Stimulated activated effector memory CD8-positive, alpha-beta T cell treated with anti-CD3 and anti-CD28 coated beads, Interleukin-12 subunit alpha, Interleukin-12 subunit beta, amount 100 ng/mL, for 72 hours (primary cell): ENCODE measurements around the gene PGS1.

Experiments used
- ATAC-seq: fragments of 150-1000 bp; cut with Tn5 transposase; 2 replicates; pipeline ENCODE4 v1.10.0; 2021
- DNase-seq, 2 donors: peaks; one replicate each; pipeline ENCODE4 v3.0.0; 2021 to 2022; ENCODE audit warnings: low spot score in 2 of 2
- H3K27ac Mint-ChIP-seq: one replicate; pipeline ENCODE4 v1.8.0; 2022; ENCODE audit warnings: mild to moderate bottlenecking, mixed read lengths
- H3K36me3 Mint-ChIP-seq: one replicate; pipeline ENCODE4 v1.8.0; 2022; ENCODE audit warnings: mild to moderate bottlenecking, mixed read lengths
- H3K4me1 Mint-ChIP-seq: one replicate; pipeline ENCODE4 v1.8.0; 2022; ENCODE audit warnings: mixed read lengths
- H3K4me3 Mint-ChIP-seq: one replicate; pipeline ENCODE4 v1.8.0; 2022; ENCODE audit warnings: mild to moderate bottlenecking, mixed read lengths
- H3K9me3 Mint-ChIP-seq: one replicate; pipeline ENCODE4 v1.8.0; 2022; ENCODE audit warnings: mixed read lengths

The PGS1 gene

DNA sequence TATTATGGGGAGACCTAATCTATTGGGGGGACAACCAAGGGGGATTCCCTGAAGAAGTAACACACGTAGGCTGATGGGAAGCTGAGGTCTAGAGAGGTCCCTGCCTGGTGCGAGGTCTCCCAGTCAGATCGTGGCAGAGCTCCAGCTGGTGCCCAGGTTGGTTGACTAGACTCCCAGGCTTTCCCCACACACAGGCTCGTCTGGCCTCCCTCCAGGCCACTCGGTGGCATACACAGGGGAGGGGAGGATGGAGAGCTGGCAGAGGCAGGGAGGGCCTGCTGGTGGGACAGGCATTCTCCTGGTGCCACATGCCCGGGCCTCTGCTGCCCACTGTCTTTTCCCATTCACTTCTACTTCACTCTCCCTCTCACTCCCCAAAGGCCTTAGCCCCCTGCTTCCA is 10.1 kb upstream of the PGS1 start:
- H3K4me1 Mint-ChIP-seq = peaks cover 22% of the 10 kb centered on the region
- no peaks in the 10 kb centered on the region for H3K9me3 Mint-ChIP-seq
- ATAC-seq (no peak), DNase-seq (no peak)
- H3K36me3 Mint-ChIP-seq = no peaks in the 10 kb centered on the region
- H3K27ac Mint-ChIP-seq = no peak overlapping the region
- no peak overlapping the region for H3K4me3 Mint-ChIP-seq

DNA sequence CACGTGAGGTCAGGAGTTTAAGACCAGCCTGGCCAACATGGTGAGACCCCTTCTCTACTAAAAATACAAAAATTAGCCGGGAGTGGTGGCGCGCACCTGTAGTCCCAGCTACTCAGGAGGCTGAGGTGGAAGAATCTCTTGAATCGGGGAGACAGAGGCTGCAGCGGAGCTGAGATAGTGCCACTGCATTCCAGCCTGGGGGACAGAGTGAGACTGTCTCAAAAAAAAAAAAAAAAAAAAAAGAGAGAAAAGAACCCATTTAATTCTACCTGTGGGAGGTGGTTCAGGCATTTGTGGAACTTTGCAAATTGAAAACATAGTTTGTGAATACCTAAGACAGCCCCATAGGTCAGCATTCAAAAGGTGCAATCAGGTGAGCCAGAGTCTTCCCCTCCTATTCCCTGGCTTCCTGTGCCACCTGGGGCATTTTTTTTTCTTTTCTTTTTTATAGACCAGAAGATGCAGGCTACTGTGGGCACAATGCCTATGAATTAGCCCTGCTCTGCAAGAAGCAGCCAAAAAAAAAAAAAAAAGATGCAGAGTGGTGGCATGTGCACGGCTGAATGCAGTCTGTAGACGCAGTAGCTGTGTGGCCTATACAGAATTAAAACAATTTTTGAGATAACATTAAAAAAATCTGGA is 9.5 kb upstream of the PGS1 start:
- ATAC-seq = no peak
- Mint-ChIP-seq H3K9me3 (no peaks in the 10 kb centered on the region), H3K27ac (no peak overlapping the region), H3K4me1 (peaks cover 16% of the 10 kb centered on the region), H3K4me3 (no peak overlapping the region), H3K36me3 (no peaks in the 10 kb centered on the region)
- no peak for DNase-seq

- Mint-ChIP-seq H3K9me3 (no peaks in the 10 kb centered on the region), H3K4me3 (no peak overlapping the region), H3K4me1 (peaks cover 13% of the 10 kb centered on the region), H3K36me3 (no peaks in the 10 kb centered on the region), H3K27ac (no peak overlapping the region)
- ATAC-seq (no peak), DNase-seq (no peak)
These were observed 8.6 kb upstream of the PGS1 start for GRCh38 chr17:78369791-78370381.

GRCh38 chr17:78371056-78371455 is 7.4 kb upstream of the PGS1 start:
- H3K36me3 Mint-ChIP-seq = no peaks in the 10 kb centered on the region
- H3K9me3 Mint-ChIP-seq = no peaks in the 10 kb centered on the region
- DNase-seq (no peak), ATAC-seq (no peak)
- peaks cover 6% of the 10 kb centered on the region for H3K4me1 Mint-ChIP-seq
- no peak overlapping the region for H3K27ac Mint-ChIP-seq
- H3K4me3 Mint-ChIP-seq = no peak overlapping the region

GRCh38 chr17:78372841-78373240 is 5.6 kb upstream of the PGS1 start:
- H3K27ac Mint-ChIP-seq = peak overlapping the region; percentile 66
- no peaks in the 10 kb centered on the region for H3K36me3 Mint-ChIP-seq
- H3K4me3 Mint-ChIP-seq = no peak overlapping the region
- DNase-seq (no peak), ATAC-seq (no peak)
- no peaks in the 10 kb centered on the region for H3K9me3 Mint-ChIP-seq
- peaks cover 12% of the 10 kb centered on the region for H3K4me1 Mint-ChIP-seq

GRCh38 chr17:78374189-78374588 is 4.3 kb upstream of the PGS1 start:
- H3K27ac Mint-ChIP-seq = no peak overlapping the region
- peaks cover 5% of the 10 kb centered on the region for H3K36me3 Mint-ChIP-seq
- no peak for DNase-seq
- no peak for ATAC-seq
- peaks cover 17% of the 10 kb centered on the region for H3K4me1 Mint-ChIP-seq
- H3K4me3 Mint-ChIP-seq = no peak overlapping the region
- H3K9me3 Mint-ChIP-seq = no peaks in the 10 kb centered on the region

GRCh38 chr17:78374631-78375274 is 3.7 kb upstream of the PGS1 start:
- H3K9me3 Mint-ChIP-seq = no peaks in the 10 kb centered on the region
- H3K4me1 Mint-ChIP-seq = peaks cover 20% of the 10 kb centered on the region
- H3K36me3 Mint-ChIP-seq = peaks cover 9% of the 10 kb centered on the region
- no peak overlapping the region for H3K4me3 Mint-ChIP-seq
- H3K27ac Mint-ChIP-seq = no peak overlapping the region
- DNase-seq (no peak), ATAC-seq (no peak)

DNA sequence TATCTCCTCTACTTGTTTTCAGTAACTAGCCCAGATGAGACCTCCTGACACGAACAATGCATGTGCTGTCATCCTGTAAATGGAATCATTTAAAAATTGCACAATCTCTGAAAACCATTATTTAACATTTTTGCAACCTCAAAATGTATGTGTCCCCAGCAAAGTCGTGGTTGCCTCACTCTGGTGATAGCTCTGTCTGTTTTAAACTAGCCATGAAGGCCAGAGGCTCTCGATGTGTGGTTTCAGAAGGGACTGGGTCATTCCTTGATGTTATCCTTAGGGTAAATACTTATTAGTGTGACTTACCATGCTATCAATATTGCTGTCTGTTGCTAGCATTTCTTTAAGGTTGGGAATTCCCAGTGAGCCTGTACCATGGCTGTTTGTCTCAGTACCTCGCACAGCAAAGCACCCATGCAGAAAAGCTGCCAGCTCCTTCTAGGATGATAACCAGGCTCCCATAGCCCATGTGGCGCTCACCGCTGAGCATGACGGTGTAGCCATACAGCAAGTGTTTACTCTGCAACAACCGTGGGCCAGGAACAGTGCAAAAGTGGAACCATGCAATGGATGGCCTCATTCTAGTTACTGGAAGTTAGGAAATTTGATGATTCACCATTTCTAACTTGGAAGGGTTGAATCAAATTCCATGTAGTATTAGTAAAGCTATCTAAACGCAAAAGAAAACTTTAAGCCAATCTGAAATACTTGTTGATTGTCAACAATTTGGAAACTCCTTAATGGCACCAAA is 2.9 kb upstream of the PGS1 start:
- no peak for DNase-seq
- H3K9me3 Mint-ChIP-seq = no peaks in the 10 kb centered on the region
- H3K36me3 Mint-ChIP-seq = peaks cover 17% of the 10 kb centered on the region
- peaks cover 27% of the 10 kb centered on the region for H3K4me1 Mint-ChIP-seq
- ATAC-seq = no peak
- H3K4me3 Mint-ChIP-seq = no peak overlapping the region
- no peak overlapping the region for H3K27ac Mint-ChIP-seq

GRCh38 chr17:78376161-78376560 is 2.3 kb upstream of the PGS1 start:
- H3K36me3 Mint-ChIP-seq = peaks cover 22% of the 10 kb centered on the region
- H3K9me3 Mint-ChIP-seq = no peaks in the 10 kb centered on the region
- ATAC-seq (no peak), DNase-seq (no peak)
- H3K27ac Mint-ChIP-seq = no peak overlapping the region
- H3K4me3 Mint-ChIP-seq = no peak overlapping the region
- peaks cover 33% of the 10 kb centered on the region for H3K4me1 Mint-ChIP-seq

GRCh38 chr17:78377858-78378224 is 608 bp upstream of the PGS1 start:
- ATAC-seq (no peak), DNase-seq (peak in 1 of 2 donors; percentile 55)
- H3K4me3 Mint-ChIP-seq = peak overlapping the region; percentile 97
- H3K9me3 Mint-ChIP-seq = no peaks in the 10 kb centered on the region
- H3K36me3 Mint-ChIP-seq = peaks cover 32% of the 10 kb centered on the region
- H3K4me1 Mint-ChIP-seq = peaks cover 50% of the 10 kb centered on the region
- H3K27ac Mint-ChIP-seq = peak overlapping the region; percentile 96

- DNase-seq = no peak
- peaks cover 62% of the 10 kb centered on the region for H3K4me1 Mint-ChIP-seq
- peak overlapping the region; percentile 97 for H3K4me3 Mint-ChIP-seq
- H3K27ac Mint-ChIP-seq = peak overlapping the region; percentile 96
- no peak for ATAC-seq
- H3K9me3 Mint-ChIP-seq = no peaks in the 10 kb centered on the region
- H3K36me3 Mint-ChIP-seq = peaks cover 44% of the 10 kb centered on the region
These were observed 662 bp downstream of the PGS1 start for GRCh38 chr17:78379131-78379491.

DNA sequence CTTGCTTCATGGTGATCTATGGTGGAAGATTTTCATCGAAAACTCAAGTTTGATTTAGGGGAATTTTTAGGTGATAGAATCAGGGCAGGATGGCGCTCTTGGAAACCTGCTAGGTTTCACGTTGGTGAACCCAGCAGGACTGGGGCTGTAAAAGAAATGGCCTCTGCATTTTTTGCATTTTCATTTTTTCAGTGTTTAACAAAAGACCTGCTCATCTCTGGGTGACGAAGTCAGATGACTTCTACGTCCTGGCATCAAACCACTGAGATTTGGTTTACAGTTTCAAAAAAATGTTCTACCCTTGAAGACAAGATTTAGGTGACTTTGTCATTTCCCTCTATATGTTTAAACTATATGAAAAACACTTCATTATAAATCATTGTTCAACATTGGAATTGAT is 1.9 kb downstream of the PGS1 start:
- Mint-ChIP-seq H3K4me1 (peaks cover 69% of the 10 kb centered on the region), H3K27ac (peak overlapping the region; percentile 96), H3K36me3 (peaks cover 56% of the 10 kb centered on the region), H3K4me3 (peak overlapping the region; percentile 97), H3K9me3 (no peaks in the 10 kb centered on the region)
- ATAC-seq (no peak), DNase-seq (no peak)

DNA sequence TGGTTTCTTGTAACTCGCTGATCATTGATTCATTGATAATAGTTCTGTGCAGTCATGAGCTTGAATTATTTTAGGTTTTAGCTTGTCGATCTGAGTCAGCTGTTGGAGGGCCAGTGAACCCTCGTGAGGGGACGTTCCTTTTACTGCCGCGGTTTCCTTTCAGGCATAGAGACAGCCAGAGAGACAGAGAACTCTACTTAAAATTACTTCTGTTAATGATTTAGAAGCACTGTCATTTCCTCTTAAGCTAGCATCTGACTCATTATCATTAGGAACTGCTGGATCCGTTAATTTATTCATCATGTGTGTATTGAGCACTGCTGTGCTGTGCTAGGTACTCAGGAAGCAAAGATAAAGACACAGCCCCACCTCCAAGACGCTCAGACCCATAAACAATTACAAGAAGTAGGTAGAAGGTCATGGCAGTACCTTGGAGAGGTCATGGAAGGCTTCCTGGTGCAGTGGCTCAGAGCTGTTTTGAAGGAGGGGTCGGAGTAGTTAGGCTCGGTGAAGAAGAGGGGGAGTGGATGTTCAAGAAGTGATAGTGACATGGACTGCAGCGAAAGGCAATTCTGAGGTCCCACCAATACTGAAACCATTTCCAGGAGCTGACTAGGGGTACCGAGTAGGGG is 3.3 kb downstream of the PGS1 start:
- Mint-ChIP-seq H3K9me3 (no peaks in the 10 kb centered on the region), H3K36me3 (peaks cover 70% of the 10 kb centered on the region), H3K4me3 (peak overlapping the region; percentile 97), H3K27ac (peak overlapping the region; percentile 96), H3K4me1 (peaks cover 82% of the 10 kb centered on the region)
- ATAC-seq (peak; percentile 55), DNase-seq (no peak)

DNA sequence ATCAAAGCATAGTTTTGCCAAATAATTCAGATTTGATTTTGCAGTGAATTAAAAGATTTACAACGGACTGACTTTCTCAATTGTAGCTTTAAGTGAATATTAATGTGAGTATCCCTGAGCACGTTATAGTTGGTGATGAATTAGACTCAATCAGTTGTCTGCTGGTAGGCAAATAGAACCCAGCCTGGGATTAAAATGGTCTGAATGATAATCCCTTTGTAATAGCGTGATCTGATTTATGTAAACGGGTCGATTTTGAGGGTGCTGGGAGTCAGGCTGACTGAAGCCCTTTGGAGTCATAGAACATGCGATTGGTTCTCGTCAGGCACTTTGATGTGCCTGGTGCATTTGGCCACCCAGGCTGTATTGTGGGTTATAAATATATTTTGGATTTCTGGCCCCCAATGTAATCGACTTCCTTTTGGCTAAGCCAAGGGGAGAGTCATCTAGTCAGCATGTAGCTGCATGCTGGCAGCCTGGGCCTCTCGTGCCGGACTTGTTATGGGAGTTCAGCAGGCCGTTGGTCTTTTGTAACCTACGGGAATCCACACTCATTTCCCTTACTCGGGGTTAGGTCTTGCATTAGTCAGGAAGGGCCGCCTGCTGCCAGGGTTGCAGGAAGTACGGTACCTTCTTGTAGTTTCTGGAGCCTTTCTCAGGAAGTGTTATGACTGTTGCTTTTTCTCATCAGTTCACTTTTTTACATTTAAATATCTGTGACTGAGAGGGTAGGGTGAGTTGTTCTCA is 5.4 kb downstream of the PGS1 start:
- no peaks in the 10 kb centered on the region for H3K9me3 Mint-ChIP-seq
- peak overlapping the region; percentile 96 for H3K27ac Mint-ChIP-seq

More for the DNA sequence above, 5.4 kb downstream of the PGS1 start:
- ATAC-seq = peak; percentile 72
- peak overlapping the region; percentile 97 for H3K4me3 Mint-ChIP-seq
- DNase-seq = peak; percentile 41 to 87
- peaks cover 89% of the 10 kb centered on the region for H3K36me3 Mint-ChIP-seq
- H3K4me1 Mint-ChIP-seq = peaks cover 92% of the 10 kb centered on the region
